Stimulated activated CD4-positive, alpha-beta T cell treated with anti-CD3 and anti-CD28 coated beads, Interleukin-4, amount 100 ng/mL, for 48 hours (primary cell): ENCODE results near the gene GPBP1L1.
"Not testable (repeated sequence)": the region's sequence is repeated elsewhere in the genome, so short reads cannot be mapped to it uniquely, and the experiment has no call there.

Experiments
- DNase-seq, 2 donors: peaks; one replicate each; pipeline ENCODE4 v3.0.0-alpha.2; 2020; ENCODE audit warnings: low read depth in 2 of 2

The GPBP1L1 gene

DNA sequence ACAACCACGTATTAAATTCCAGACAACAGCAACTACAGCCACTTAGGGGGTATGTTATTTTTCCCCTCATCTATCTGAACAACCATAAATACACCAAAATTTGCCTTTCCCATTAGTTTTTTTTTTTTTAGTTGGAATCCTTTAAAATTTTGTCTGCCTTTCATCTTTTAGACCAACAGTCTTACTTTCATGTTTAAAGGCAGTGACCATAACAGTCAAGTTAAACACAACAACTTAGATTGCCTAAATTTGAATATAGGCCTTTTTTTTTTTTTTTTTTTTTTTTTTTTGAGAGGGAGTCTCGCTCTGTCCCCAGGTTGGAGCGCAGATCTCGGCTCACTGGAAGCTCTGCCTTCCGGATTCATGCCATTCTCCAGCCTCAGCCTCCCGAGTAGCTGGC, 3.4 kb downstream of the GPBP1L1 start:
- DNase-seq = no peak

DNA sequence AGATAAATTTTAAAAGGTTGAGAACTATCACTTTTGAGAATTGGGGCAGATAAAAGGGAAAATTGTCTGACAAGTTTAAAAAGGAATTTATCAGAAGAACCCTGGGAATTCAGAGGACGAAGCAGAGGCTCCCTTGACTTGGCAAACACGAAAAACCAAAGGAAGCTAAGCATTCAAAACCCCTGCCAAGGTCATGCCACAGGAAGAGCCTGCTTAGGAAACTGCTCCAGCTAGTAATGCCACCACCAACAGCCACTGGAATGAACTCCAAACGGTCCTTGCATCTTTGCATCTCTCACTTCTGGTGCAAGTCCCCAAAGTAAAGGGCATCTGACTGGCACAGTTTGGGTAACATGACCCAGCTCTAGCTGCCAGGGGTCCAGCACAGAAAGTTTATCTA, 7.2 kb downstream of the GPBP1L1 start:
- DNase-seq = no peak

DNA sequence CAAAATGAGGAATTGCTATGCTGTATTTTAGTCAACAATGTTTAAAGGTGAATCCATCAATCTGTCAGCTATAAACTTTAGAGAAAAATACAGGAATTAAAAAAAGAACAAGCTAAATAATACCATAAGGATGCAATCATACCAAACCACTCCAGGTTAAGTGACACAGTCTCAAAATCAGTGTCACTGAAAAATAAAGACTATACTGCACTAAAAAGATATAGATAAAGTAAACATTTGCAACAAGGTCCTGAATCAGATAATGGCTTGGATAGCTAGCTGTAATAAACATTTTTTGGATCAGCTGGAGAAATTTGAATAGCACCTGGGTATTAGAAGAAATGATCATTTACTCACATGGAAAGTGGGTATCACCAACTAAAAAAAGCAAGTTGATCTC, 7.8 kb downstream of the GPBP1L1 start:
- no peak for DNase-seq

DNA sequence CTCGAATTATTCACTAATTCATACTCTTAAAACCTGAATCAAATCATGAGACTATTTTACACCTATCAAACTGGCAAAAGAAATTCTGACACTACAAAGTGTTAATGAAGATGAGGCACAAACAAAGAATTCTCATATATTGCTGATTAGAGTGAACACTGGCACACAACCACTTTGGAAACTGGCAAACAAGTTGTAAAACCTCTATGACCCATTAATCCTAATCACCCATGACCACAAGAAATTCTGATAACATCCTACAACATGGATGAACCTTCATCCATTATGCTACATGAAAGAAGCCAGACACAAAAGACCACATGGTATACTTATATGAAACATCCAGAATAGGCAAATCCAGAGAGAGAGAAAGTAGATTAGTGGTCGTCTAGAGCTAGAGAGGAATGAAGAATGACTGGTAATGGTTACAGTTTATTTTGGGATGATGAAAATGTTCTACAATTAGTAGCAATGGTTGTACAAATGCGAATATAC, 8.5 kb downstream of the GPBP1L1 start:
- no peak for DNase-seq

DNA sequence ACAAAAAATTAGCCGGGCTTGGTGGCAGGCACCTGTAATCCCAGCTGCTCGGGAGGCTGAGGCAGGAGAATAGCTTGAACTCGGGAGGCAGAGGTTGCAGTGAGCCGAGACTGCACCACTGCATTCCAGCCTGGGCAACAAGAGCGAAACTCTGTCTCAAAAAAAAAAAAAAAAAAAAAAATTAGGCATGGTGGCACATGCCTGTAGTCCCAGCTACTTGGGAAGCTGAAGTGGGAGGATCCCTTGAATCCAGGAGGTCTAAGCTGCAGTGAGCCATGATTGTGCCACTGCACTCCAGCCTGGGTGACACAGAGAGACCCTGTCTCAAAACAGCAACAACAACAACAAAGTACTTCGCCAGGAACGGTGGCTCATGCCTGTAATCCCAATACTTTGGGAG, 9.8 kb downstream of the GPBP1L1 start:
- not testable (repeated sequence) for DNase-seq

DNA sequence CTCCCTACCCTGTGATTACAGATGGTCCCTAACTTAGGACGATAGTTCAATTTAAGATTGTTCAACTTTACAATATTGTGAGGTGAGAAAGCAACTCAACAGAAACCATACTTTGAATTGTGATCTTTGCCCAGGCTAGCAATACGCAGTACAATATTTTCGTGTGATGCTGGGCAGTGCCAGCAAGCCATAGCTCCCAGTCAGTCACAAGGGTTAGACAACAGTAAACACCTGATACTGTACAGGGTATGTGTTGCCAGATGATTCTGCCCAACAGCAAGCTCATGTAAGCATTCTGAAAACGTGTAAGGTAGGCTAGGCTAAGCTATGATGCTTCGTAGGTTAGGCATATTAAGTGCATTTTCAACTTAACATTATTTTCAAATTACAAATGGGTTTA, 11.9 kb downstream of the GPBP1L1 start:
- no peak for DNase-seq

DNA sequence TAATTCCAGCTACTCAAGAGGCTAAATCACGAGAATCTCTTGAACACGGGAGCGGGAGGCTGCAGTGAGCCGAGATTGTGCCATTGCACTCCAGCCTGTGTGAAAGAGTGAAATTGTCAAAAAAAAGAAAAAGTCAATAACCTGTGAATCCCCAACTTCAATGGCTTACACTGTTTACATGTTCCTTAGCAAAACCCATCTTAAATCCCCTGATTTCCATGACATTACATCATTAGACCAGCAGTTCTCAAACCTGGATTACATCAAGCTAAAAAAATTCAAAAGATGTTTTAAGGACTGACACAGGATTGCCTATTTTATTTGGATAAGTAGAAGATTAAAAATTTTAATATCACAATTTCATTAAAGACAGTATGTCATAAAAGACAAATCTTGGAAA, 12.4 kb downstream of the GPBP1L1 start:
- DNase-seq = no peak

DNA sequence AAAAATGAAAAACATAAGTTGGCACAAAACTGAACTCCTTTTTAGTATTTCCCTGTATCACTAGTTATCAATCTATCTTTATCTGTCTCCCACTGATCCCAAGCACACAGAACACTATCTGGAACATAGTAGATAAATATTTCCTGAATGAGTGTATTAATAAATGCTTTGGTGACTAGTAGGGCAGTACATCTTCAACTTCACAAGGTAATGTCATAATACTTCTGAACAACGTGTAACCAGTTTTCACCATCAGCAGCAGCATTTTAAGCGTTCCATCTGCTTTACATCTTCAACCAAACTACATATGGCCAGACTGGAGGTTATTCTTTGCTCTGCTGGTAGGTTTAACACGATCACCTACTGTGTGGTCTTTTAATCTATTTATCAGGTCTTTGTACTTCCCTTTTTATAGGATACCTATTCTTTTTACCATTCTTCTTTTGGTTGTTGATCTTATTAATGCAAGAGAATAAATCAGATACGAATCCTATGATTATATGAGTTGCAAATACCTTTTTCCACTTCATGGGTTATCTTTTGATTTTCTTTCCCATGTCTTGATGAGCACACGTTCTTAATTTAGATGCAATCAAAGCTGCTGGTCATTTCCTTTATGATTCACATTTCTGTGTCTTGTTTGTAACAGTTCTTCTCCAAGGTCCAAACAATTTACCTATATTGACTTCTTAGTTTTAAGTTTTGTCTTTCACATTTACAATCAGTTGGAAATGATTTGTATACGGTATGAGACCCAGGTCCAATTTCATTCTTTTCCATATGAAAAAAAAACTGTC, 16.3 kb downstream of the GPBP1L1 start:
- no peak for DNase-seq

DNA sequence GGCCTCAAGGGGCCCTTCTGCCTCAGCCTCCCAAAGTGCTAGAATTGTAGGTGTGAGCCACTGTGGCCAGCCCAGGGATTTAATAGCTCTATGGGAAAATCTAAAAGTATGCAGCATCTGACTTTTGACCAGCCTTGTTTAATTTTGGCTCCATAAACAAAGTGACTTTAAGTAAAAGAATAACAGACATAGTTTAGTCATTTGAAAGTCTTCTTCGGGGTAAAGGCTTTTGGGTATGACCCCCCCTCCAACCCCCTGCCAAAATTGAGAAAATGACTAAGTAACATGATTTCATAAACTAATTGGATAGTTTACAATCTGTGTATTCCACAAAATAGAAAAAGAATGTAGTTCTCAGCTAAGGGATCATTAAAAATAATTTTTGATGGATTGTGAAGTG, 17.0 kb downstream of the GPBP1L1 start:
- no peak for DNase-seq

DNA sequence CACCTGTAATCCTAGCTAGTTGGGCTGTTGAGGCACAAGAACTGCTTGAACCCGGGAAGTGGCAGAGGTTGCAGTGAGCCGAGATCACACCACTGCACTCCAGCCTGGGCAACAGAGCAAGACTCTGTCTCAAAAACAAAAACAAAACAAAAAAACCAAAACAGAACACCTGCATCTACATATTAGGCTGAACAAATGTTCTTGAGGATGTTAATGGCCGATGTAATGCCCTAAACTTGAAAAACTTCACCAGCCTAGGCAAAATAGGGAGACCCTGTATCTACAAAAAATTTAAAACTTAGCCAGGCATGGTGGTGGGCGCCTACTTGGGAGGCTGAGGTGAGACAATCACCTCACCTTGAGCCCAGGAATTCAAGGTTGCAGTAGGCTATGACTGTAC, 17.8 kb downstream of the GPBP1L1 start:
- DNase-seq = no peak

DNA sequence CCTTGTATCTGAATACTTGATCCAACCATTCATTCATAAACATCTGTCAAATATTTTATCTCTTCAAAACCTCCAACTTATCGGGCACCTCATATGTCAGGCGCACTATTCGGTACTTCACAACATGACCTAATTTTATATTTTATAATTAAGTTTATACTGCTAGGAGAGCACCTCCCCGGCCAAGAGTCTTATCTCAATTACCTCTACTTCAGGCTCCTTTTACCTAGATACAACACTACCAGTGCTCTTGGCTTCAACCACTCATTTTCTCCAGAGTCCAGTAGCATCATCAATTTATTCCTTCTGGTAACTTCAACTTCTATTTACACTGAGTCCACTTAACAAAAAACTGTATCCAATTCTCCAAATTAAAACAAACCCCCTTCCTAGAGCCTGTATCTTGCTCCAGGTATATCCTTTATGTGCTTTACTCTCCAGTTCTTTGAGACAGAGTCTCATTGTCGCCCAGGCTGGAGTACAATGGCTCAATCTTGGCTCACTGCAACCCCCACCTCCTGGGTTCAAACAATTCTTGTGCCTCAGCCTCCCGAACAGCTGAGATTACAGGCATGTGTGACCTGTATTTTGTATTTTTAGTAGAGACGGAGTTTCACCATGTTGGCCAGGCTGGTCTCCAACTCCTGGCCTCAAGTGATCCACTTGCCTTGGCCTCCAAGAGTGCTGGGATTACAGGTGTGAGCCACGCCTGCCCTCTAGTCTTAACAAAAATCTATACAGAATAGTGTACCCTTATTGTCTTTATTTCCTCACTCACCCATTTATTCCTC, 18.8 kb downstream of the GPBP1L1 start:
- no peak for DNase-seq

DNA sequence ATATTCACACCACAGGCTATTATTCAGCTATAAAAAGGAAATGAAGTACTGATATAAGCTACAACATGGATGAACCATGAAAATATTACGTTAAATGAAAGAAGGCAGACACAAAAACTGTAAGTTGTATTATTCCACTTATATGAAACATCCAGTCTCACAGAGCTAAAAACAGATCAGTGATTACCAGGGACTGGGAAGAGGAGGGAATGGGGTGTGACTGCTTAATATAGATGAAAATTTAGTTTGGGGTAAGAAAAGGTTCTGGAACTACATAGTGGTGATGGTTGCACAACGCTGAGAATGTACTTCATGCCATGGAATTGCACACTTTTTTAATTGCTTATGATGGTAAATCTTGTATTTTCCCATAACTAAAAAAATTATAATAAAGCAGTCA, 19.5 kb downstream of the GPBP1L1 start:
- DNase-seq = no peak

DNA sequence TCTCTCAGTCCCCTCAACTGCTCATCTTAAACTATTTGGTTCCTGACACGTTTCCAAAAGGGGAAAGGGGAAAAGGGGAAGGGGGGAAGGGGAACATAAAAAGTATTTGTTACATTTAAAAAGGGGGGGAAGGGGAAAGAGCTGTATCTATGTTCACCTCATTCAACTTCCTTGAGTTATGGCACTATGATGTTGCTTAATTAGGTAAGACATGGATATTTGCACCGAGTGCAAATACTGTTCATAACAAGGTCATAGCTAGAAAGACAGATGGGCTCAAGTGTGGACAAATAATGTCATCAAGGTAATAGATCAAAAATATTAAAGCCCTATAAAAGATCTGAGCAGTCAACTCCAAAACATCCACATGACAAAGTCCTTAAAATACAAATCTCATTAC, 26.0 kb downstream of the GPBP1L1 start:
- no peak for DNase-seq

DNA sequence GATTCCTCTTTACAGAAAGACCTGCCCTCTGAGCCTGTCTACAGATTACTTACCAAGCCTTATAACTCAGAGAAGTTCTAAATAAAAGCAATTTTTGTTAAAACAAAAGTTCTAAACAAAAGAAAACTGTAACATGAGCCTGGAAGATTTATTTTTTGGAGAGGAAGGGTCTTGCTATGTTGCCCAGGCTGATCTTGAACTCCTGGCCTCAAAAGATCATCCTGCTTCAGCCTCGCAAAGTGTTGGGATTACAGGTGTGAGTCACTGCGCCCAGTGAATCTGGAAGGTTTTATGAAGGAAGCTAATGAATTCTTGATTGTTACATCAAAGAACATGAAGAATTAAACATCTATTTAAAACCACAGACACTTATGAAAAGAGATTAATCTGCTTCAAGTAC, 27.1 kb downstream of the GPBP1L1 start:
- DNase-seq = no peak

DNA sequence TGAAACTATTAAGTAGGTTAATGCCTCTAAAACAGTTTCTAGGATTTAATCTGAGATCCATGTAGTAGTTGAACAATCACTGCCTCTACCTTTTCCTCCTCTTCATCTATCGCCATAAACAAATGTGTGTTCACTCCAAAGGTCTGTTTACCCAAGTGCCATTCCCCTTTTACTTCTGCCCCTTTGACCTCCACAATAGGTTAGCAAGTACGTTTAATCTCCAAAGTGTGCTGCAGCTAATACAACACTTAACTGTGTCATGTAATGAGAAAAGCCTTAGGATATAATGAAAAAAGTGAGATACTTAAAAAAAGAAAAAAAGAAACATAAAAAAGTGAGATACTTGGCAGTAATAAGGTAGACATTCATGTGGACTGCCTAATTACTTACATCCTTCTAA, 28.2 kb downstream of the GPBP1L1 start:
- no peak for DNase-seq

DNA sequence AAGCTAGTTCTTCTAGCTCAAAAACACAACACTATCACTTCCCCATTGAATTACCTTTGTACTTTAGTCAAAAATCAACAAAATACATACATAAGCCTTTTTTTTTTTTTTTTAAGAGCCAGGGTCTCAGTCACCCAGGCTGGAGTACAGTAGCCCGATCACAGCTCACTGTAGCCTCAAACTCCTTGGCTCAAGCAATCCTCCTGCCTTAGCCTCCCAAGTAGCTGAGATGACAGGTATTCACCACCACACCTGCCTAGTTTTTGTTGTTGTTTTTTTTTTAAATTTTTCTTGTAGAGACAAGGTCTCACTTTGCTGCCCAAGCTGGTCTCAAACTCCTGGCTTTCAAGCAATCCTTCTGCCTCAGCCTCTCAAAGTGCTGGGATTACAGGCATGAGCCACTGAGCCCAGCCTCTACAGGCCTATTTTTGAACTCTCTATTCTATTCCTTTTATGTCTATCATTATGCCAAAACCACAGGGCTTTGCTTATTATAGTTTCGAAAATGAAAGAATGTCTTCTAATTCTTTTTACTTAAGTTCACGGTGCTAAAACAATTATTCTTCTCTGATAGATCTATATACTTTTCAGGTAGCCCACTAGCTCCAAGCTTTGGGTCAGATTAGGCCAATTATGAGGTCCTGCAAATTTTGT, 29.6 kb downstream of the GPBP1L1 start:
- DNase-seq = no peak

DNA sequence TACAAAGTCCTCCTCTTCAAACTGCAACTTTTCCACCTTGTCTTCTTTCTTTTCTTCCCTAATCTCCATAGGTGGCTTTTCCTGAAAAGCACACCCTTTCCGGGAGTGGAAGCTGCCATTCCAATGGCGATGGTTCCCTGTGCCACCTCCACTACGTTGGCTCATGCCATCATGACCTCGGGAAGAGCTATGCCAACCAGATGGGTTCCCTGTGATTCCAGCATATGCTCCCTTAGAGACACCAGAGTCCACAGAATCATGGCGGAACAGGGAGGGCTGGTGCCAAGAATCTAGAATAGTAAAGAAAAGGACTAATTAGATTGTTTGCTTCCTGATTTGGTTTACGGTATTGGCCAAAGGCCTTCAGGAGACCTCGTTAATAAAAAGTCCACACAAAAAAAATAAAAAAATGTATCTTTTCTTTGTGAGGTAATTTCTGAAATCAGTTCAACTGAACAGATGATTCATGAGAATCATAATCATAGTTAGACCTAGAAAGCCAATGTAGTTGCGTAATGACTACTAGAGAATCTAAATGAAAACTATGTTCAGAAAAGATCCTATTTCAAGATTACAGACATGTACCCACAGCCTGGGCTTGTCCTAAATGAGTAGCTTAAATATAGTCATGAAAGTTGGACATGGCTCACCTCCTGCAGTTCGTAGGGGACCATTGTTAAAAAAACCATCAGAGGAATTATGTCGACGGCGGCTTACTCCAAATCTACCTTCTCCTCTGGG, 31.6 kb downstream of the GPBP1L1 start:
- no peak for DNase-seq

DNA sequence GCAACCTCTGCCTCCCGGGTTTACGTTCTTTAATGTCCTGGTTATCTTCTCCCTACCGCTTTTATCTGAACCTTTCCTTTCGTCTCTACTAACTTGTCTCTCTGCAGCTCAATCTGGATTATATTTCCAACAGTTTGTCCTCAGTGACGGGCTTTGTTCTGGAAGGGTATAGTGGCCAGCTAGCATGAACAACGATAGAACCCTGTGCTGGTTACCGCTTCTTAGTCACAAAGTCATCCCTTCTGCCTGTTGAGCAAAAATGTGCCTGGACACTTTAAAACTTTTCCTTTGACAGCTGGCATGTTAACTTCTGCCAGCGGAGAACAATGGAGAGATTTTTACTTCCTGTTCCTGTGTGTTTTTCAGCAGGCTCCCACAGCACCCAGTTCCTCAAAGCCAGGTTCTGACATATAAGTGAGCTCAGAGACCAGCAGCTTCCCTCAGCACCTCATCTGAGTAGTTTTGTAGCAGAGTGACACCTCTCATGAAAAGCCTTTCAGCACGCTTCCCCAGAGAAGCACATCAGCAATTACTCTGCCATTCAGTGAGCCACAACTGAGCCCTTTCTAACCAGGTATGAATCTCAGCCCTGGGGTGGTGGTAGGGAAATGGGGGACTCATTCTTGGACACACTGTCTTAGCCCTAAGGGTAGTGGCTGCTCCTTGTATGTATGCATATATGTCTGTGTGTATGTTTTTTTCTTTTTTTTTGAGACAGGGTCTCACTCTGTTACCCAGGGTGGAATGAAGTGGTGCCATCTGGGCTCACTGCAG, 38.9 kb downstream of the GPBP1L1 start:
- no peak for DNase-seq

DNA sequence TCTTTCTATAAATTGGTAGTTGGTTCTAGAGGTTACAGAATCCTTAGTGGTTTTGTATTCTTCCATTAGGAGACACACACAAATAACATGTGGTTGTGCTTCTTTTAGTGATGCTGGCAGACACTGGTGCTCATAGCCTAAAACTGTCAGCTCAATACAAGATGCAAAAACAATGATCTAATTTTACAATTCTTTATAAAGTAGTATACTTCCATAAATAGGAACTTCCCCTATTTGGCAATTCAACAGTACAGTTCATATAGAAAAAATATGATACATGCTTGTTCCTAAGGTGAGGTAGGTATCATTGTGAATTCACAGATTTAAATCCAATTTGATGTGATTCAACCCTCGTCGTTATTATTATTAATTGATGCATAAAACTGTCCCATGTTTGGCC, 41.7 kb downstream of the GPBP1L1 start:
- no peak for DNase-seq

DNA sequence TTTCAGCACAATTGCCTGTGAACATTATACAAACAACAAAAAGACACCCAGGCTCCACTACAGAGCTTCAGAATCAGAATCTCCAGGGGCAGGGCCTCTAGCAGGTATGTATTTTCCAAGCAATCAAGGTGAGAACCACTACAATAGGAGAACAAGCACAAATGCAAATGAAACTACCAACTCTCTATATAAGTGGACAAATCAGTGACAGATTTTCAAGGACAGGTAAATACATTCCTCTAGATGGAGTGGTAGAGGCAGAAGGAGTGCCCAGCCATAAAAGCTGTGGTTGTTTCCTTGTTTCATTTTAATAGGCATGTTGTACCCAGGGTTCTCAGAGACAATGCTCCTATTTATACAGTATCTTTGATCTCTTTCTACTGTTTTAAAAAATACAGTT, 42.4 kb downstream of the GPBP1L1 start:
- DNase-seq = no peak

DNA sequence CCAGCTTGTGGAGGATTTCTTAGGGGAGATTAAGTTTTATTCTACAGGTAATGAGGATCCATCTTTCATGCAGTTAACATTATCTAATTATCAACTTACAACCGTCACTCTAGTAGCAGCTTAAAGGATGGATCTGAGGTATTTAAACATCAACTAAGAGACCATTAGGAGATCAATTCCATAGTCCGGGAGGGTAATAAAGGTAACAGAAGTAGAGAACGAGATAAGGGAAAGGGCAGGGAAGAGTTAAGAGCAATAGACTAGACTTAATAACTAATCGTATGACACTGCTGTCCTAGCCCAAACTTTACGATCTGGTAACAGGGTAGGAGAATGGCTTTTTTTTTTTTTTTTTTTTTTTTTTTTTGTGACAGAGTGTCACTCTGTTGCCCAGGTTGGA, 43.0 kb downstream of the GPBP1L1 start:
- no peak for DNase-seq
